ENCODE measurements around the gene VPS13D.

GRCh38 chr1:12436817-12437599 lies 207.2 kb downstream of the VPS13D start:
- TF ChIP-seq POLR2AphosphoS2 (IDR thresholded peaks at IDR 0.05; ENCODE audit: low read depth, low read length) (no peak), SREBF2 (IDR thresholded peaks at IDR 0.05; ENCODE audit: low read length) (no peak), ZNF592 (IDR thresholded peaks at IDR 0.05) (no peak), CTCF (IDR thresholded peaks at IDR 0.05 in 2 of 3, conservative IDR thresholded peaks at IDR 0.05 in 1 of 3; ENCODE audit: control insufficient read depth in 2 of 3, extremely low read depth in 1 of 3, insufficient read depth in 1 of 3, low read depth in 3 of 3, low read length in 3 of 3) (no peak)
